ENCODE results near the gene KCNMA1. TPM values are rescaled to one million over a fixed set of nuclear protein-coding genes. Genes with fewer than 3 reads are reported as not detected.
A peak's percentile ranks its signal among the peaks of the same experiment; 100 is the strongest.

The KCNMA1 gene
- total RNA-seq, 1 donor from 2014 or later = 87.6 TPM

GRCh38 chr10:77180794-77181193, 456.8 kb downstream of the KCNMA1 start:
- H3K4me3 Mint-ChIP-seq (ENCODE audit: unreplicated experiment) = no peak overlapping the region
- H3K36me3 Mint-ChIP-seq (ENCODE audit: low read depth) = peaks cover 2% of the 10 kb centered on the region
- peaks cover 42% of the 10 kb centered on the region for H3K4me1 Mint-ChIP-seq (ENCODE audit: low read depth)
- no peaks in the 10 kb centered on the region for H3K9me3 Mint-ChIP-seq (ENCODE audit: low read depth)
- H3K27ac Mint-ChIP-seq (ENCODE audit: unreplicated experiment) = no peak overlapping the region
- no peak for DNase-seq (ENCODE audit: low spot score)
- no peak for TF ChIP-seq CTCF (IDR thresholded peaks at IDR 0.05)
- H3K27me3 Mint-ChIP-seq (ENCODE audit: low read depth) = no peaks in the 10 kb centered on the region

DNA sequence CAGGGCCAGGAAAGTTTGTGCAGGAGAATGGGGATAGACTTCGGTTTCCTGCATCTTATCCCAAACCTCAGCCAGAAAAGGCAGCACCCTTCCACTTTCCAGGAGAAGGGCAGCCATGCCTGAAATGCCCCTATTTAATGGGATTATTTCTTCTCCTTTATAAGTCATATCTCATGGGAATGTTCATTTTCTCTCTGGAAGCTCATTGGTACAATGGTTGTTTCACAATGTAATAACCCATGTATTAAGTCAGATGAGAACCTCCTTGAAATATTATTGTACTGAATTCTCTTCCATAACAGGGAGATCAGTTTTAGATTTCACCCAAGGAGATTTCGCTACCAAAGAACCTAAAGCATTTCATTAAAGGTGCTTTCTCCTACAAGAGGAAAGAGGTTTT, 457.5 kb downstream of the KCNMA1 start:
- no peak for TF ChIP-seq CTCF (IDR thresholded peaks at IDR 0.05)
- peaks cover 44% of the 10 kb centered on the region for H3K4me1 Mint-ChIP-seq (ENCODE audit: low read depth)
- H3K9me3 Mint-ChIP-seq (ENCODE audit: low read depth) = no peaks in the 10 kb centered on the region
- H3K27ac Mint-ChIP-seq (ENCODE audit: unreplicated experiment) = peak overlapping the region; percentile 72
- no peaks in the 10 kb centered on the region for H3K27me3 Mint-ChIP-seq (ENCODE audit: low read depth)
- no peak overlapping the region for H3K4me3 Mint-ChIP-seq (ENCODE audit: unreplicated experiment)
- peaks cover 2% of the 10 kb centered on the region for H3K36me3 Mint-ChIP-seq (ENCODE audit: low read depth)
- no peak for DNase-seq (ENCODE audit: low spot score)

- H3K4me3 Mint-ChIP-seq (ENCODE audit: unreplicated experiment) = no peak overlapping the region
- no peaks in the 10 kb centered on the region for H3K27me3 Mint-ChIP-seq (ENCODE audit: low read depth)
- H3K9me3 Mint-ChIP-seq (ENCODE audit: low read depth) = no peaks in the 10 kb centered on the region
- H3K4me1 Mint-ChIP-seq (ENCODE audit: low read depth) = peaks cover 47% of the 10 kb centered on the region
- peaks cover 2% of the 10 kb centered on the region for H3K36me3 Mint-ChIP-seq (ENCODE audit: low read depth)
- DNase-seq (ENCODE audit: low spot score) = no peak
- H3K27ac Mint-ChIP-seq (ENCODE audit: unreplicated experiment) = peak overlapping the region; percentile 72
- TF ChIP-seq CTCF (IDR thresholded peaks at IDR 0.05) = no peak
Measured at GRCh38 chr10:77179015-77179695, 458.5 kb downstream of the KCNMA1 start.

- no peak for DNase-seq (ENCODE audit: low spot score)
- no peak for TF ChIP-seq CTCF (IDR thresholded peaks at IDR 0.05)
- peaks cover 2% of the 10 kb centered on the region for H3K36me3 Mint-ChIP-seq (ENCODE audit: low read depth)
- H3K27ac Mint-ChIP-seq (ENCODE audit: unreplicated experiment) = peak overlapping the region; percentile 30
- peaks cover 43% of the 10 kb centered on the region for H3K4me1 Mint-ChIP-seq (ENCODE audit: low read depth)
- no peaks in the 10 kb centered on the region for H3K27me3 Mint-ChIP-seq (ENCODE audit: low read depth)
- H3K9me3 Mint-ChIP-seq (ENCODE audit: low read depth) = no peaks in the 10 kb centered on the region
- no peak overlapping the region for H3K4me3 Mint-ChIP-seq (ENCODE audit: unreplicated experiment)
Measured at GRCh38 chr10:77177589-77177988, 460.0 kb downstream of the KCNMA1 start.

DNA sequence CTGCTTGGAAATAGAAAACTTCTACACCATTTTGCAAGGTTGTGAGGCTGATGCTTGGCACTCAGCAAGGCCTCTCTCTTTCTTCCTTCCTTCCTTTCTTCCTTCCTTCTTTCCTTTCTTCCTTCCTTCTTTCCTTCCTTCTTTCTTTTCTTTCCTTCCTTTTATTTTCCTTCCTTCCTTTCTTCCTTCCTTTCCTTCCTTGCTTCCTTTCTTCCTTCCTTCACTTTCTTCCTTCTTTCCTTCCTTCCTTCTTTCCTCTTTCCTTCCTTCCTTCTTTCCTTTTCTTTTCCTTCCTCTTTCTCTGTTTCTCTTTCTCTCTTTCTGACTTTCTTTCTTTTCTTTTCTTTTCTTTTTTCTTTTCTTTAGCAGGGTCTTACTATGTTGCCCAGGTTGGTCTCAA, 460.4 kb downstream of the KCNMA1 start:
- TF ChIP-seq CTCF (IDR thresholded peaks at IDR 0.05) = no peak
- Mint-ChIP-seq H3K36me3 (ENCODE audit: low read depth) (peaks cover 2% of the 10 kb centered on the region), H3K4me1 (ENCODE audit: low read depth) (peaks cover 39% of the 10 kb centered on the region), H3K27ac (ENCODE audit: unreplicated experiment) (peak overlapping the region; percentile 30), H3K4me3 (ENCODE audit: unreplicated experiment) (no peak overlapping the region), H3K27me3 (ENCODE audit: low read depth) (no peaks in the 10 kb centered on the region), H3K9me3 (ENCODE audit: low read depth) (no peaks in the 10 kb centered on the region)
- no peak for DNase-seq (ENCODE audit: low spot score)

Measured in chondrocyte (in vitro differentiated cells).